DMS53 treated with DMSO at 0.1 percent for 48 hours (cell line): Measurements from ENCODE around the gene MAPK8IP2.
"Not testable (repeated sequence)": the region's sequence is repeated elsewhere in the genome, so short reads cannot be mapped to it uniquely, and the experiment has no call there.

ENCODE experiments used
- DNase-seq: peaks from one replicate; lab custom pipeline; 2025; ENCODE audit not compliant: unreplicated experiment; lab: John Stamatoyannopoulos, UW

Gene MAPK8IP2

DNA sequence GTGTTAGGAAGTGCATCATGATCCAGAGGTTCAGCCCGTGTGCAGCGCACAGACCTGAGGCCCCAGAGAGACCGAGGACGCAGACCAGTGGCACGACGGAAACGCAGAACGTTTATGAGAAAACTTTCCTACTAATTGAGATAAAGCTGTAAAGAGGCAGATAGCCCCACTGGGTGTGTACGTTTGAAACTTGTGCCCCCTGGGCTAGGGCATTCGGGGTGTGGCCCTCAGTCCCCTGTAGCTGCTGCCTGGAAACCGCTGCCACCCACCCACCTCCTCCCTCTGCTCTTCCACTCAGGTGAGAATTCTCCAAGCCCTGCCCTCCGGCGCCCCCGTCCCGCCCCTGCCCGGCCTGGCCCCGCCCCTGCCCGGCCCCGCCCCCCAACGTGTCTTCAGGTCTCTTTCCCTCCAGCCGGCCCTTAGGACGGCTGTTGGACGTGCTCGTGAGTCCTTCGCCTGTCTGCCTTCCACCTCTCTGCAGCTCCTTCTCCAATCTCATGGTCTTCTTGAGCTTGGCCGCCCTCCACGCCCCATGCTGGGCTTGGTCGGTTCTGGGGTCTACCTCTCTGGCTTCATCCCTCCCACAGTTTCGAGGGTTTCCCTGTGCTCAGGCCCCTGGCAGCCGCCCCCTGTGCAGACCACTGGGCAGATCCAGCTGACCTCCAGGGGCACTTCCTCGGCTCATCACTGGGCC, 12.1 kb downstream of the MAPK8IP2 start:
- DNase-seq, result no peak

GRCh38 chr22:50613291-50613981, 12.8 kb downstream of the MAPK8IP2 start:
- peak; percentile 73 for DNase-seq

GRCh38 chr22:50614296-50614695, 13.7 kb downstream of the MAPK8IP2 start:
- not testable (repeated sequence) for DNase-seq

- DNase-seq, result peak; percentile 28
Observed at GRCh38 chr22:50620593-50621355, 20.2 kb downstream of the MAPK8IP2 start.

DNA sequence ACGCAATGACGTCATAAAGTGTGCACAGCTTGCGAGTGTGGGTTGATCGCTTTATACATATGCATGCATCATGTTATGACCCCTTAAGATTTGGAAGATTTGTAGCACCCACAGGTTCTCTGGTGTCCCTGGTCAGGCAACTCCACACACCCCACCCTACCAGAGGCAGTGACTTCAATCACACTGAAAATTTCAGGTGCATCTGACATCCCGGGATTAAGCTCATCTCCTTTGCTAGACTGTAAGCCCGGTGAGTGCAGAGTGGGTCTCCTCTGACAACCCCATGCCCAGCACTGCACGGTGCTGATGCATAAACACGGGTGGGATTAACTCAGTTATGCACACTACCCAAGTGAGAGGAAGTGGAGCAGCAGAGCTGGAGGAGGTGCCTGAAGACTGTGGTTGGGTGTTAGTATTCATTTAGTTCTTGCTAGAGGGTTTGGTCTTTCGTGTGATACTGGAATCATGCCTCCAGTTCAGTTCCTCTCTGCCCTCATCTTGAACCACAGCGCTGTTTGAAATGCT, 20.8 kb downstream of the MAPK8IP2 start:
- peak; percentile 37 for DNase-seq

DNA sequence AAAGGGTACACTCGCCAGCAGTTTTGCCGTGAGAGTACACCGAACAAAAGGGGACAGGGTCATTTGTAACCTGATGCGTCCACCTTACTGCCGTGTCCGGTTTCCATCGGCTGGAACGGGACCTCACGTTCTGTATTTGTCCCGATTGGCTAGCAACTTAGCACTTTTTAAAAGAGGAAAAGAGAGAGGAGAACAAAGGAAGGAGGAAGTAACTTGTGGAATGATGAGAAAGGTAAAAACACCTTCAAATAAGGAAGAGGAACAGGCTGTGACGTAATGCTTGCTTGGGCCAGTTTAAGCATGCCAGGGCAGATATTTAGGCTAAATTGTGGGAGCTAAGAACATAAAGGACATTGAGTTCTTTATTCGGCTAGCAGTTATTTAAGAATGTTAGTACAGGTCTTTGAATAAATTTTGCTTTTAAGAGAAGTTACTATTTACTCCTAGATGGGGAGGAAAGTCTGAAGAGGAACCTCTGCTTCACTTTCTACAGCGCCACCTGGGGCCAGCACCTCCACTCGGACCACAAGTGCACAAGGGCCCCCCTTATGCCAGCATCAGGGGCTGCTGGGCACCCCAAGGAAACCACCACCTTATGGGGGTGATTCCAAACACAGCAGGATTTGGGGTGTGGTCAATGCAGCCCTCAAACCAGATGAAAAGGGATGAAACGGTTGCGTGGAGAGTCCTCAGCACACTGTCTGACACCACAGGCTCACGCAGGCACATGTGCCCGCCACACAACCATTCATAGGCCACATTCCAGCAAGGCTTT, 21.5 kb downstream of the MAPK8IP2 start:
- DNase-seq, result peak; percentile 52

DNA sequence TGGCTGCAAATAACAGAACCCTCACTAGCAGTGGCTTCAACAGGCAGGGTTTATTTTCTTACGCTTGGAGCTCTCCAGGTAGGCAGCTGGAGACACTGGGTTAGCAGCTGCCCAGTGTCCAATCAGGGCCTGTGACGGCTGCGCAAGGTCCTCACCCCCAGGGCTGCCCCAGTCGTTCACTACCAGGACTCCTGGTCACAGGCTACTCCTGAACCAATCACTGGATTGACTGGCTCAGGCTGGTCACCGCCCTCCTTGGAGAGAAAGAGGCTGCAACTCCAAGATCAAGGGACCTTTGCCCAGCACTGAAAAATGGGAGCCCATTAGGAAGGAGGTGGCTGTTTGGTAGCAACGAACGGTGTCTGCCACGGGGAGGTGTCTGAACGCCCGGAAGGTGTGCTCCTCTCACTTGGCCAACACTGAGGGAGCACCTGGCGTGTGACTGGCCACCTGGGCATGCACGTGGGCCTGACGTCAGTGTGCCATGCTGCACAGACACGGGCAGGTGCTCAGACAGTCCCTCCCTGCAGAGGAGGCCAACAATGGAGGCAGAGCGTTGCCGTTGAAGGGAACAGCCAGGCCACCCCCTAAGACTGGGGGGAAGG, 22.2 kb downstream of the MAPK8IP2 start:
- peak; percentile 85 for DNase-seq

GRCh38 chr22:50624347-50625130, 23.9 kb downstream of the MAPK8IP2 start:
- DNase-seq, result no peak

GRCh38 chr22:50625131-50625567, 24.6 kb downstream of the MAPK8IP2 start:
- no peak for DNase-seq

- no peak for DNase-seq
Observed at GRCh38 chr22:50625568-50626313, 25.1 kb downstream of the MAPK8IP2 start.

DNA sequence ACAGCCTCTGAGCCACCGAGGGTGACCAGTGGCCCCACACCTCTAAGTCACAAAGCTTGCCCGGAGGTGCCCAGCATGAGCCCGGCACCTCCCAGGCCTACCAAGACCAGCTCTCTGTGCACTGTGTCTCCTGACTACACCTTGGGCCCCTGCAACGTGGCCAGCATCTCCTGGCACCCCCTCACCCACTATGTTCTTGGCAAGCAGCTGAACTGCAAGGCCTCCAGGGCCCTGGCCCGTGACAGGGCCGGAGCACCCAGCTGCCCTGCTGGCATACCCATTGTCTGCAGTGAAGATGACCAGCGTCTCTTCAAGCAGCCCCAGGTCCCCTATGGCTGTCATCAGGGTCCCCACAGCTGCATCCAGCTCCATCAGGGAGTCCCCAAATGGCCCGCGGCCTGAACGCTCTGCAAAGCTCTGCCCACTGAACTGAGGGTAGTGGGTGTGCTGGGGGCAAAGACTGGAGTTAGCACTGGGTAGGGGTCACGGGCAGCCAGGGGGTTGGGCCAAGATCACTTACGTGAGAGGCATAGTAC, 25.8 kb downstream of the MAPK8IP2 start:
- DNase-seq, result no peak

DNA sequence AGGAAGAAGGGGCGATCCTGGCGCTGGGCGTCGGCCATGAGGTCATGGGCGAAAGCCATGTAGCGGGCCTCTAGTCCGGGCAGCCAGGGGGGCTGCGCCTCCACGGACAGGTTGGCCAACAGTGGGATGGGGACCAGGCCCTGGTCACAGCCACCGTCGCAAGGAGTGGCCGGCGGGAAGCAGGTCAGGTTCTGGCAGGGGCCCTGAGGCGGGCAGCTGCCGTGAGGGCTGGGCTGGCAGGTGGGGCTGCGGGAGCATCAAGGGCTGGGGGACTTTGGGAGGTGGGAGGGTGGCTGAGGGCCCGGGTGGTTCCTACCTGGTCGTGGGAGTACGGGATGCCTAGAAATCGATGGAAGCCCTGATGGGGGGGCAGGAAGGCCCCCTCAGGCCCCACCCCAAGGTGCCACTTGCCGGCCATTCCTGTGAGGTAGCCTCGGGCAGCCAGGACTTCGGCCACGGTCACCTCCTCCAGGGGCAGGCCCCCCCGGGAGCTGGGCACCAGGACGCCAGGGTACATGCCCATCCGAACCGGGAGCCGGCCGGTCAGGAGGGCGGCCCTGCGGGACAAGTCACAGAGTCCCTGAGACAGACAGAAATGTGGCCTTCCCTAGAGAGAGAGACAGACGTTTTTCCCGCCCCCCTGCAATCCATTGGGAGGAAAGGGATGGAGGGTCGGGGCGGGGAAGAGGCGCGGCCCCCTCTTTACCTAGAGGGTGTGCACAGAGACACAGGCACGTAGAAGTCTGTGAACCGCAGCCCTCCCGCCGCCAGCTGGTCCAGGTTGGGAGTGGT, 26.5 kb downstream of the MAPK8IP2 start:
- DNase-seq, result no peak

- peak; percentile 49 for DNase-seq
Observed at GRCh38 chr22:50627642-50628542, 27.3 kb downstream of the MAPK8IP2 start, which contains the start of gene ARSA. Gene ARSA, minus strand, starts transcription at chr22:50628152. Its CDS starts 373 bp downstream, at chr22:50627779.

DNA sequence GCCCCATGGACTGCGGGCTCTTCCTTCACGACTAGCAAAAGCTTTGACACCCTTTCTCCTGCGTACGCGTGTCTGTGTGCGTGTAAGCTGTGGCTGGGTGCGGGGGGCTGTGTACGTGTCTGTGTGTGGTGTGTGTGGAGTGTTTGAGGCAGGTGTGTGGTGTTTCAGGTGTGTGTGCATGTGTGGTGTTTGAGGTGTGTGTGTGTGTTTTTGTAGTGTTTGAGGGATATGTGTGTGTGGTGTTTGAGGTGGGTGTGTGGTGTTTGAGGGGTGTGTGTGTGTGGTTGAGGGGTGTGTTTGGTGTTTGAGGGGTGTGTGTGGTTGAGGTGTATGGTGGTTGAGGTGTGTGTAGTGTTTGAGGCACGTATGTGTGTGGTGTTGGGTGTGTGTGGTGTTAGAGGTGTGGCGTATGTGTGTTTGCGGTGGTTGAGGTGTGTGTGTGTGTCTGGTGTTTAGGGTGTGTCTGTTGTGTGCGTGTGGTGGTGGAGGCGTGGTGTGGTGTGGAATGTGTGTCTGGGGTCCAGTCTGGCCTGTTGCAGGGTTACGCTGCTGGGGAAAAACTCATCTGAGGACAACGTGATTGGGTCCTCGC, 28.0 kb downstream of the MAPK8IP2 start:
- no peak for DNase-seq

DNA sequence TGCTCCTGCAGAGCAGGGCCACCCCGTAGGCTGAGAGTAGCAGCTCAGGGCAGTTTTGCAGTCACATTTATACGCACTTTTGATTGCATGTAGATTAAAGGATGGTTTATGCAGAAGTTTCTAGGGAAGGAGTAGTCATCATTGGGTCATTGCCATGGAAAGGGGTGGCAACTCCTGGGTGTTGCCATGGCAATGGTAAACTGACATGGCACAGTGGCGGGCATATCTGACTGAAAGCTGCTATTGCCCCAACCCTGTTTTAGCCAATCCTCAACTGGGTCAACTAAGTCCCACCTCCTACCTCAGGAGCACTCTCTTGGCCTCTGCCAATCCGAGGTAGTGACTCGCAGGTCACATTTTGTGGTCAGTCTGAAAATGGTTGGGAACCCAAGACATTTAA, 29.8 kb downstream of the MAPK8IP2 start:
- DNase-seq, result no peak

DNA sequence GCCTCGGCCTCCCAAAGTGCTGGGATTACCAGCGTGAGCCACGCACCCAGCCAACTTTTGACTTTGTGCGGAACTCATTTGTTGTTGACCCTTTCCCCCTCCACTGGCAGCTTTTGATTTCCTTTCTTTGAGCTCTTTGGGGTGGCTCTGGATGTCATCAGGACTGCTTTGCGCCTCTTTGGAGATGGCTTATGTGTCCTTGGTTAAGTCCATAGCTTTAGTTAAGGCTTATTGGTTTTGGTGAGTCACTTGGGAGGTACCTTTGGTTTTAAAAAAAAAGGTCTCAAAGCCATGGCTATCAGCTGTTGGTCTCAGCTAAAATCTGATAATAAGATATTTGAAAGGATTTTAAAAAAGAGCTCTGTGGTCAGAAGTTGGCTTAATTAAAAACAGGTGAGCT, 32.5 kb downstream of the MAPK8IP2 start:
- no peak for DNase-seq
